AML-193 (cell line): ENCODE measurements around the gene HOMER1.

Source experiments
- DNase-seq, 2 experiments: peaks; one replicate each; lab custom pipeline; 2025; lab: John Stamatoyannopoulos, UW

HOMER1 gene, protein sequence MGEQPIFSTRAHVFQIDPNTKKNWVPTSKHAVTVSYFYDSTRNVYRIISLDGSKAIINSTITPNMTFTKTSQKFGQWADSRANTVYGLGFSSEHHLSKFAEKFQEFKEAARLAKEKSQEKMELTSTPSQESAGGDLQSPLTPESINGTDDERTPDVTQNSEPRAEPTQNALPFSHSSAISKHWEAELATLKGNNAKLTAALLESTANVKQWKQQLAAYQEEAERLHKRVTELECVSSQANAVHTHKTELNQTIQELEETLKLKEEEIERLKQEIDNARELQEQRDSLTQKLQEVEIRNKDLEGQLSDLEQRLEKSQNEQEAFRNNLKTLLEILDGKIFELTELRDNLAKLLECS

DNA sequence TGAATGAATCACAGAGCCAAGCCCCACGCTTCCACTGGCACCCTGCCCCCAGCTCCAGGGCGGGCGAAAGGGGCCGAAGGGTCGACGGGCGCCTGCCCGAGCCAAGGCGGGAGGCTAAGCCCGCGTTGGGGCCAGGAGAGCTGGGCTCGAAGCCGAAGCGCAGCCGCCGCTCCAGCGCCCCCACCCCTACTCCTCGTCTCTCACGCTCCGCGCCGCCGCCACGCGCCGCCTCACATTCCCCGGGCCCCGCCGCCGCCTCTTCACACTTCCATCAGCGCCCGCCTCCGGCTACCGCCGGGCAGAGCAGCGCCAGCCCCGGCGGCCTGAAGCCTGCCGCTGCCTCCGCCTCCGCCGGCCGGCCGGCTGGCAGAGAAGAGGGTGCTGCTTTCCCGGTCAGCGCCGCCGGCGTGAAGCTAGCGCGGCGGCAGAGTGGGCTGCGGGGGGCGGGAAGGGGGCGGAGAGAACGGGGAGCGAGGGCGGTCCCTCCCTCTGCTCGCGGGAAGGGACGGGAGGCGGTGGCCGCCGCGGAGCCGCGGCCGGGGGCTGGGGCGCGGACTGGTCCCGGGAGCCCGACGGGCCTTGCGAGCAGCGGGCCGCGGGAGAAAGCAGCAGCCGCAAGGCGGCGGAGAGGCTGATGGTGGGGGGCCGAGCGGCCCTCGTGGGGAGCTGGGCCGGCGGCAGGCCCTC lies at the start of gene HOMER1:
Gene HOMER1 (minus strand): TSS at position 431 of the 687 bp plus-strand sequence. CDS start 1,360 bp downstream, outside the sequence.
- DNase-seq = no peak

DNA sequence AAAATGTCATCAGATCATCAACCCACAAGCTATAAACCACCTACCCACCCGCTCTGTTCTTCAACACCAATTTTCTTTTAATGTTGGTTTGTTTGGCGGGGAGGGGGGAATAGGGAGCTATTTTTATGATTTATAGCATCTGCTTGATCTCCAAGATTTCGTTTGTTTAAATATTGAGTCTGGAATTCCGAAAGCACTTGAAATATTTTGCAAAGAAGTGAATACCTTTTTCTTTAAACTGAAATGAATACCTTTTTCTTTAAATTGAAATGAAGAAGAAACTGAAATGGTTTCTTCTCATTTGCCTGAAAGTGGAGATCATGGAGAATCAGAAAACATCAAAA lies 49.3 kb upstream of the HOMER1 start:
- no peak for DNase-seq

DNA sequence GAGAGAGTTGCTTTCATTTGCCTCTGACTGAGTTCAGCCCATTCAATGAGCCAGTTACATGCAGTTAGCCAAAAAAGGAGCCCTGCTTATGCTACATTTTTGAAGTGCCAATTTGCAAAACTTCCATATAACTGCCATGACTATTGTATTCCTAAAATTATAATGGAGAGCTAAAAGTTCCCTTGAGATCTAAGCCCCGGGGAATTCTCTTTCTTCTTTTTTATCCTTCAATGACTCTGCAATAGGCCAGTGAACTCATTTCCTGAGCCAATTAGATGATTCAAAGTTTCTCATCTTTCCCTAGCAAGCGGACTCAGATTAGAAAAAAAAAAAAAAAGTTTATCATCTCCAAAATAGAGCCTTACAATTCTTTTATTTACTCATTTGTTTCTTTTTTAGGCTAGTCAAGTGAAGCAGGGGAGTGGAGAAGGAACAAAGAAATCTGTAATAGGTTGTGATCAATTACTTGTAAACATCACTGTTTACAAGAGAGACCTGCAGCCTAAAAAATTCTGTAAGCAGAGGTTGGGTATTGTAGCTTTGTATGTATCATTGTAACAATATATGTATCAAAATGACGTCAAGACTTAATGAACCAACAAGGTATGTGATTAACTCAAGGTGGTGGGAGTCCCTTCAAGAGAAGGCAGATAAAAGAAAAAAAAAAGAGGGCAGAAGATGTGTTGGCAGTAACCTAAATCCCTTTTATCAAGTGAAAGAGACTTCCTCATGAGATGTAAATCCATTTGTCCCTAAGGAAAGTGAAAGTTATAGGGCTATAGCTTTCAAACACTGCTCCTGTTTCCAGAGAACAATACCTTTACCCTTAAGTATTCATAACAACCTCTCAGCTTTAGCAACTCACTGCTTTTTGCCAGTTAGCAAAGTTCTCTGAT lies 48.7 kb upstream of the HOMER1 start:
- DNase-seq = no peak

DNA sequence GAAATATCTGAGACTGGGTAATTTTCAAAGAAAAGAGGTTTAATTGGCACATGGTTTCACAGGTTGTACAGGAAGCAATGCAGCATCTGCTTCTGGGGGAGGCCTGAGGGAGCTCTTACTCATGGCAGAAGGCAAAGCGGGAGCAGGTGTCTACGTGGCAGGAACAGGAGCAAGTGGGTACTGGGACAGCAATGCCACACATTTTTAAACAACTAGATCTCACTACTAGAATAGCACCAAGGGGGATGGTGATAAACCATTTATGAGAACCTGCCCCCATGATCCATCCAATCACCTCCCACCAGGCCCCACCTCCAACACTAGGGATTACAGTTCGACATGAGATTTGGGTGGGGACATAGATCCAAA lies 47.6 kb upstream of the HOMER1 start:
- no peak for DNase-seq

DNA sequence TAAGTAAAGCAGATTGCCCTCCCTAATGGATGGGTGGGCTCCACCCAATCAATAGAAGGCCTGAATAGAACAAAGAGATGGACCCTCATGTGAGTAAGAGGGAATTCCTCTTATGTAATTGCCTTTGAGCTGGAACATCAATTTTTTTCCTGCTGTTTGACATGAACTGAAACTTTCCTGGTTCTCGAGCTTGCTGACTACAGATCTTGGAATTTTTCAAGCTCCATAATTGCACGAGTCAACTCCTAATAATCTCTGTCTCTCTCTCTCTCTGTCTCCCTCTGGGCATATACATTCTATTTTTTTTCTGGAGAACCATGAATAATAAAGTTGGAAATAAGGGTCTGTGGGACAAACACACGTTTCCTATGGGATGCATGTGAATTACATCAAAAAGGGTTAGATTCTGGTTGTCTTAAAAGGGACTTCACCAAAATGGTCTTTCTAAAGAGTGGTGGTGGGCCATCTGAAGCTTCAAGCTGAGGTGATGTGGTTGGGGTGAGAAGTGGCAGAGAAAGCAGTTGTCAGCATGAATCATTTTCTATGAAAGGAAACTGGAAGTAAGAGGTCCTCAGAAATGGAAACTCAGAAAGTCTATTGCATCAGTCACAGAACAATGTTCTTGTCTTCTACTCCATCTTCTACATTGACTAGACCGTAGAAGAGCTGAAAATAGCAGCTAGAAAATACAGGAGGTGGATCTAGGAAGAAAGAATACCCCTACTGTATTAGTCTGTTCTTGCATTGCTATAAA lies 47.0 kb upstream of the HOMER1 start:
- DNase-seq = no peak

DNA sequence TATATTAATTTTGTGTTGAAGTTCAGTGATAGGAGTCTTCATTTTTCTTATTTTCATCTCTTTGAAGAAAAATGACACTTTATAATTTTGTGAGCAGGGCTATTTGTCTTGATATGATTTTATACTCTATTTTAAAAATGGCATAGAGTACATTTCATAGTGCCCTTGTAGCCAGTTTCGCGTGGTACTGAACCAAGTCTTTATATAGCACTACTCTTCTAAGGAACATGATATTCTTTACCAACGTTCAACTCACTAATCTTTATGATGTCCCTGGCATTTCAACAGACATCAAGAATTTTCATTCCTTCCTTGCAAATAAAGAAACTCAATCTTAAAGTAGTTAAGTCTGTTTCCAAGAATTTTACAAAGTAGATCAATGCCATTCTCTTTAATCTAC lies 41.5 kb upstream of the HOMER1 start:
- DNase-seq = no peak

DNA sequence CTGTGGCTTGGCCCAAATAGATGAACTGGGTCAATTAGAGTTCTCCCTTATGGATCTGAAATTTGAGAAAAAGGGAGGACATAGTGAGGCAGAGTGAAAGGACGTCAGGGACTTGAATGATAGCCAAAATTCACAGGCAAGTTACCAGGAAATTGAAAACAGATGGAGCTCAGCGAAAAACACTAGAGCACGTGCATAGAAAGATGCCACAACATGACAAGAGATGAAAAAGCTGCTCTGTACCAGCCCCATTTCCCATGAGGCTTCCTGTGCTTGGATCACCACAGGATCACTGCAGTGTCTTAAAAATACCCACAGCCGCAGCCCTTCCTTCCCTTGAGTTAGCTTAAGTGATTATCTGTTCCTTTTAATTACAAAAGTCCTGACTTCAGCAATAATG lies 39.0 kb upstream of the HOMER1 start:
- no peak for DNase-seq

DNA sequence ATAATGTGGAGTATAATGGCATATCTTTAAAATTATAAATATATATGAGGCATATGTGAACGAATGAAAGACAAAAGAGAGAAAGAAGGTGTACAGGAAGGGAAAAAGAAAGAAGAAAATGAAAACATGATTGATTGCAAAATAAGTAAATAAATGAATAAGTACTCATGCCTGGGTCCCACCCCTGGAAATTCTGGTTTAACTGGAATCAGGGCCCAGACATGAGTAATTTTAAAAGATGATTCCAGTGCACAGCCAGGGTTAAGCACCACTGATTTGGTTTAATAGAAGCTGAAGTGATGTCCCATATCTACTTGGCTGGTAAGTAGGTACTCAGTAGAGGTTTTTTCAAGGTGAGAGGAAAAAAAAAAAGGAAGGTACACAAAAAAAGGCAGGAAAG lies 34.0 kb upstream of the HOMER1 start:
- DNase-seq = no peak

DNA sequence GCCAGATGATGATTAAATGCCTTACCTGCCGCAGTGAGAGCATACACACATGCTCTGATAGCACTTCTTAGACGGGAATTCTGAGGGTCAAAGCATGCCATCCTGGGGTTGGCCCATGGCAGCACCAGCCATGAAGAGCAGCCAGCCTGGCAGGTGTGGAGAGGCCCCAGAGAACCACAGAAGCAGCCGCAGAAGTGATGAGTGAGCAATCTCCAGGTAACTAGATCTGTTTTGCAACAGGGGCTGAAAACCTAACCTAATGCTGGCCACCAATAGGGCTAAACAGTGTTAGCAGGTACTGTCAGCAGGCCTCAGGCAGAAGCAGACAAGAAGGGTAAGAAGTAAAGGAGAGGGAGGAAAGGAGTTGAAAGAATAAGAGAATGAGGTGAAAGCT lies 33.5 kb upstream of the HOMER1 start:
- DNase-seq = no peak

DNA sequence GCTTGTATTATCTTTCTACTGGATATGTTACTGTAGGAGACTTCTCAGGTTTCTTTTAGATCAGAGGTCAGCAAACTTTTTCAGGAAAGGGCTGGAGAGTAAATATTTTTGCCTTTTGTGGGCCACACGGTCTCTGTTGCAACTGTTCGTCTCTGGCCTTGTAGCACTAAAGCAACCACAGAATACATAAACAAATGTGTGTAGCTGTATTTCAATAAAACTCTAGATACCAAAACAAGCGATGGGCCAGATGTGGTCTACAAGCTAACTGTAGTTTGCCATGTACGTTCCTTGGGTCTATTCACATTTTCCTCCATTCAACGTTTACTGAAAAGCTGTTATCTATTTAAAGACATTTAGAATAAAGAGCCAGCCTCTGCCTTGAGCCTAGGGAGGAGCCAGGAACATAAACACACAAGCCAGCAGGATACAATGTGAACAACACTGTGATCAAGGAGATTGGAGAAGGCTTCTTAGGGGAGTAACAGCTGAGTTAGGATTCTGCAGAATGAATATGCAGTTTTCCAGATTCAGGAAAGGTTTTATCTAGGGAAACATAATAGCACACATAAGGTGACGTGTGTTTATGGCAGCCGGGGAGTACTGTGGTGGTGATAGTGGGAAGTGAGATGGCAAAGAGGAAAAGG lies 33.0 kb upstream of the HOMER1 start:
- no peak for DNase-seq

DNA sequence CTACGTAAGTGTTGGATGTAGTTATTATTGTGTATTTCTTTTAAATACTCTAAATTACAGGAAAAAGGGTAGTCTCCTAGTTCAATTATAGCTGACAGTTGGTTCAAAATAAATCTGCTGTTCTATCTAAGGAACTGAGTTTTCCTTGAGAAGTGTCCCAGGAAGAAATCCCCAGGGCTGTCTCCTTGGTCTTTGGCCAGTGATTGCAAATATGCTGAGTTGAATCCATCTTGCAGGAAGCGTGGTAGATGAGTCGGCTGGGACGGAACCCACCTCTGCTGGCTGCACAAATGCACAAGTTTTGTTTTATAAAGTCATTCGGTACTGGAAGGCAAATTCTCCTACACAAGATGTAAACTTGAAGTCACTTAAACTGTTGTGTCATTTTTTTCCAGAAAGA lies 30.2 kb upstream of the HOMER1 start:
- no peak for DNase-seq

DNA sequence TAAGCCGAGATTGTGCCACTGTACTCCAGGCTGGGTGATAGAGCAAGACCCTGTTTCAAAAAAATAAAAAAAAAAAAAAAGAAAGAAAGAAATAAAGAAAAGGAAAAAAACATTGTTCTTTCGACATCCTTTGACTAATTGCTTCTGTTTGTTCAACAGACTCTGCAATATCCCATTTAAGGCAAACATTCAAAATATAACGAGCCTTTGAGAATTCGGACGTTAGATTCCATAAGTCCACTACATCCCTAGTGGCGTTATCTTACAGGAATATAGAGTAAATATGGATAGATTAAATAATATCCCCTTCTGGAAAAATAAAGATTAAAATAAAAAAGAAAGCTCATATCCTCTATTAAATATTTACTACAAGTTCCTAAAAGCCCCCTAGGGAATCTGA lies 27.0 kb upstream of the HOMER1 start:
- DNase-seq = no peak

DNA sequence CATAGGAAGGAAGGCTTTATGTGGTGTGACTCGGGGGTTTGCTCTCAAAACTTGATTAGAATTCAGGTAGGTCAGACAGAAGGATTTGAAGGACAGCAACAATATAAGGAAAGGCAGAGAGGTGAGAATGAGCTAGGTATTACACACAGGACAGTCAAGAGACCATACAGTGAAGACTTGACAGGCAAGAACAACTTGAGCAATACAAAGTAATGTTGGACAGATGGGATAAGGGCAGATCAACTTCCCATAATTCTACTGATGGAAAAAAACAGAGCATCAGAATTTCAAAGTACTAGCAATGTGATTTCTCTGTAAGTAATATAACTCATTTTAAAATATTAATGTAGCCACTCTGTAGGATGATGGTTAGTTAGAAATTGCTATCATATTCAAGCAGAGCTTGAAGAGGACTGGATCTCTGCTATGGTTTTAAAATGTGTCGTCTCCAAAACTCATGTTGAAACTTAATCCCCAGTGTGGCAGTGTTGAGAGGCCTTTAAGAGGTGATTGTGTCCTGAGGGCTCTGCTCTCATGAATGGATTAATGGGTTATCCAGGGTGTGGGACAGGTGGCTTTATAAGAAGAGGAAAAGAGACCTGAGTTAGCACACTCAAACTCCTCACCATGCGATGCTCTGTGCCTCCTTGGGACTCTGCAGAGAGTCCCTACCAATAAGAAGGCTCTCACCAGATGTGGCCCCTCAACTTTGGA lies 22.4 kb upstream of the HOMER1 start:
- DNase-seq = no peak

DNA sequence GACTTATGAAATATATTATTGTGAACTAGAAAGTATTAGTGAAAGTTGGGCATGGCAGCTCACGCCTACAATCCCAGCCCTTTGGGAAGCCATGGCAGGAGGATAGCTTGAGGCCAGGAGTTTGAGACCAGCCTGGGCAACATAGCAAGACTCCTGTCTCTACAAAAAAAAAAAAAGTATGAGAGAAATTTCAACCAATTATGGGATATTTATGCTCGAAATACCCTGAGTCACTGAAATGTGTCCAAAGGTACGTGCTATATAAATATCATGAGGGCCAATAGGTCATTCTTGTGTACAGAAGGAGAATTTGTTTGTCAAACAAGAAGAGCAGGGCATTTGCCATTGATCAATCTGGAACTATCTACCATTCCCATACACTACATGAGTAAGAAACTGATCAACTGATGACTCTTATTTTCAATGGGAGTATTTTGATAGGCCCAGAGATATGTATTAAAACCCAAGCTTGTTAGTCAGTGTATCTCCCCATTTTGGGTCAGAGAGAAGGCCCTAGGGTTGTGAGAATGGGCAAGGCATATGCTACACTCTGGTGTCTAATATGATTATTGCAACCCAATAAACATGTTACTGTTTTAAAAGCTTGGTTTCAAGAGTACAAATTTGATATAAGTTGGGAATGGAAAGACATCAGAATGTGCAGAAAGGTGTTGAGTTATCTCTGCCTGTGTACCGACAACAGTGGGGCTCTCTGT lies 21.7 kb upstream of the HOMER1 start:
- DNase-seq = no peak

DNA sequence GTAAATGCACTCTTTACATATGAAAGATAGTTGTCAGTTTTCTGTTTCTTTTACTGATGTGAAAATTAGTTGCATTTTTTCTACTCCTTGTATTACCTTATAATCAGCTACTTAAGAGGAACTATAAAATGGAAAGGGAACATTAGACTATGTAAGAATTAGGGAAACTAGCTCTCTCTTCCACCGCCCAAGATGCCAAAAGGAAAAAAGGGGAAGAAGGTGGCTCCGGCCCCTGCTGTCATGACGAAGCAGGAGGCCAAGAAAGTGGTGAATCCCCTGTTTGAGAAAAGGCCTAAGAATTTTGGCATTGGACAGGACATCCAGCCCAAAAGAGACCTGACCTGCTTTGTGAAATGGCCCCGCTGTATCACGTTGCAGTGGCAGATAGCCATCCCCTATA lies 15.2 kb upstream of the HOMER1 start:
- no peak for DNase-seq

DNA sequence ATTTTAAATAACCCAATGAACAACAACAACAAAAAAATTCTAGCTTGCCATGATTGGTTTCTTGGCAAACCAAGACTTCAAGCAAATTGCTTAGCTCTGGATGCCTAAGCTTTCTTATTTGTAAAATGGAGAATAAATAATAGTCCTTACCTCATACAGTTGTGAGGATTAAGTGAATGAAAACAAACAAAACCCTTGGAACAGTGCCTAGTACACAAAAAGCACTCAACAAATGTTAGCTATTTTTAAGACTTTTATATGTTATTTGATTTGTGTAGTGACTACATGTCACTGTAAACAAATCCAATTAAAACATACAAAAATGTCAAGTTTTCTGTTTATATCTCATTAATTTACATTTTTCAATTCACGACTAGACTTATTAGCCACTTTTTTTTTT lies 13.5 kb upstream of the HOMER1 start:
- DNase-seq = no peak

DNA sequence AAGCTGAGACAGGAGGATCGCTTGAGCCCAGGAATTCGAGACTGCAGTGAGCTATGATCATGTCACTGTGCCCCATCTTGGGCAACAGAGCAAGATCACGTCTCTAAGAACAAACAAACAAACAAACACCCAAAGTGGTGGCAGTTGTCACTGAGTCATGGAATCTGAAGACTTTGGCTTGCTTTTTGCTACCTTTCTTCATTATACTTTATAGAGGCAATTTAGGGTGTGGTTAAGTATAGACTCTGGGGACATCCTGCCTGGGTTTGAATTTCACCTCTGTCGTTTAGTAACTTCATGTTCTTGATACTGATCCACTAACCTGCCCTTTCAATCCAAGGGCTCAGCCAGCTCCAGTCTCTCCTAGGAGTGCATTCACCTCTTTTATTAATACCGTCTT lies 13.0 kb upstream of the HOMER1 start:
- no peak for DNase-seq

DNA sequence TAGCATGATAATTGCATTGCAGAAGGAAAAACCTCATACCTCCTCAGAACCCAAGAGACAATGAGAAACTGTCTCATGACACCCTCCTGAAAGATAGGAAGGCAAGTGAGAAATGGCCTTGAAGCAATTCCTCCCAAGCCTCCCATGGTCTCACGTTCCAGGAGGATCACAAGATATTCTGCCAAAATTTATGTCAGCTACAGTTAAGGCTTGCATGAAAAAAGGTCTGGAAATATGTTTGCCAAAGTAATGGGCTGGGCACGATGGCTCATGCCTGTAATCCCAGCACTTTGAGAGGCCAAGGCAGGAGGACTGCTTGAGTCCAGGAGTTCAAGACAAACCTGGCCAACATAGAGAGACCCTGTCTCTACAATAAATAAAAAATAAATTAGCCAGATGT lies 12.6 kb upstream of the HOMER1 start:
- DNase-seq = no peak

DNA sequence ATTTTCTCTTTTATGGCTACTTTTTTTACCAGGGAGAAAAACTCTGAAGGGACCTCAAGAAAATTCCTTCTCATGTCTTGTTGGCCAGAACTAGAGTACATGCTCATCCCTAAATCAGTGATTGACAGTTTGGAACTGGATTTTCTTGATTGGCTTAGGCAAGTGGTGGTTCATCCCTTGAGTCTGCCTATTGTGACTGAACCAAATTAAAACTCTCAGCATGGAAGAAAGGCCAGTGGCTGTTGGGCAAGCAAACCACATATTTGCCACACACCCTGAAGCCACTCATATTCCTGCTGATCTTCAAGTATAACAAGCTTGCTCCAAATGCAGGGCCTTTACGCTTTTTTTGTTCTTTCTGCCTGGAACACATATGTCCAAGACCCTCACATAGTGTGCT lies 7.2 kb upstream of the HOMER1 start:
- no peak for DNase-seq

DNA sequence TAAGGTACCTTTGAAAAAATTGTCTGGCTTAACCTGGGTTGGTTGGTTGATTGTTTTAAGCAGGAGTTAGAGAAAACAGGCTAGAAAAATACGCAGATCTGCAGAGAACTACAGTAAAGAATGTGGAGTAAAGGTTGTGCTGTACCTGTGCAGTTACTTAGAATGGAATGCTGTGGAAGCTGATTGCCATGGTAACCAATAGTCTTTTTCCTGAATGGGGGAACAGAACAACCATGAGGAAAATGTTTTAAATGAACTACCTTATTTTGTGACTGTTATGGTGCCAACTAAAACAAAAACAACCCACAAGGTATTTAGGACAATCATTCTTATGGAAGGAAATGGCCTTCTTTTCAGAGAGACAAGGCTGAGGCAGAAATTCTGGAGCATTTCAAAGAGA lies 4.8 kb upstream of the HOMER1 start:
- DNase-seq = no peak
